Colonic mucosa (tissue), 4 donors: ENCODE data around the gene NBAS. TPM values are rescaled to one million over a fixed set of nuclear protein-coding genes. Genes with fewer than 3 reads are reported as not detected.
A peak's percentile ranks its signal among the peaks of the same experiment; 100 is the strongest.

ENCODE experiments used
- DNase-seq: peaks from one replicate; pipeline ENCODE4 v3.0.0-alpha.2; 2020
- H3K27ac ChIP-seq: fragments of 200-600 bp; one replicate; pipeline ENCODE4 v1.8.0; 2021
- H3K27me3 ChIP-seq: fragments of 200-600 bp; one replicate; pipeline ENCODE4 v1.8.0; 2021
- H3K36me3 ChIP-seq: fragments of 200-600 bp; one replicate; pipeline ENCODE4 v1.8.0; 2021
- H3K4me1 ChIP-seq: fragments of 200-600 bp; one replicate; pipeline ENCODE4 v1.8.0; 2021; ENCODE audit warnings: mild to moderate bottlenecking
- H3K4me3 ChIP-seq: fragments of 200-600 bp; one replicate; pipeline ENCODE4 v1.8.0; 2021
- H3K9ac ChIP-seq, 2 donors: one replicate each; pipeline ENCODE4 v1.7.0; 2013; ENCODE audit warnings: control low read depth in 2 of 2, low read depth in 2 of 2, low read length in 2 of 2
- H3K9me3 ChIP-seq: fragments of 200-600 bp; one replicate; pipeline ENCODE4 v1.8.0; 2021
- CTCF ChIP-seq: fragments of 200-600 bp; IDR thresholded peaks from one replicate; pipeline ENCODE4 v1.8.0; 2022; ENCODE audit warnings: antibody characterized with exemption, mild to moderate bottlenecking
- intact Hi-C: fragments of 100-400 bp; cut with DNase I; formaldehyde crosslinking; loops from one replicate; pipeline ENCODE4 v1.14.1; 2022
- total RNA-seq, 2 donors: library from RNA; stranded (reverse); fragmentation: NEBNext Ultra II Directional in 1 of 2; extraction: Animal tissue kit (Norgen Biotek cat#: 25700) in 1 of 2; gene quantifications; one replicate each; pipeline ENCODE4 v1.2.1, GENCODE V29; 2021
- donor health status: healthy.
- donor health status: DM: no; HTN: no; CAD: no.
- donor health status: DM: no; HTN: no; CAD: no.

NBAS gene
- total RNA-seq, 2 donors from 2014 or later, result 34.4 to 38.9 TPM

DNA sequence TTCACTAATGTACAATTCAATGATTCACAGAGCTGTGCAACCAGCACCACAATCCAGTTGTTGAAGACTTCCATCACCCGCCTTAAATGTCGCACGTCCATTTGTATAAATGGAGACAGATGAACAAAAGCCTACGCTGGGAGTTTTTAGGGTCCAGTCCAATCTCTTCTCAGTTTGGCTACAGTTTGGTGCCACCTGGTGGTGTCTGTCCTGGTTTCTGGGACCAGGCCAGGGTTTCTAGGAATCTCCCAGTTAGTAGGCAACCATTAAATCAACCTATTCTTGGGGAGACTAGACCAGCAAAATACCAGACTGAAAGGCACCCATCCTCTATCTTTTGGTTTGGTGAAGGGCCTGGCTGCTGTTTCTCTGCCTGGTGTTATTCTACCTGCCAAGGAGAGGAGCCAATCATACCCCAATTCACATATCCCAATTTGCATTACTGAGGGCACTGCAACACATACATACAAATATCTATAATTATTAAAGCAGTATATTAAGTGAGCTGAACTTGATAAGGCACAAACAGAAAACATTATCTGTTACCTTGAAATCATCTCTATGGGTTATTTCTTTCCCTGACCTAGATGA lies 27.3 kb upstream of the NBAS start:
- intact Hi-C loops, result no loop called here
- TF ChIP-seq CTCF, result peak; percentile 29
- DNase-seq, result peak; percentile 52
- Histone ChIP-seq H3K9ac (no peak overlapping the region), H3K4me3 (no peak overlapping the region), H3K9me3 (no peaks in the 10 kb centered on the region), H3K27ac (no peak overlapping the region), H3K36me3 (no peaks in the 10 kb centered on the region), H3K4me1 (peaks cover 8% of the 10 kb centered on the region), H3K27me3 (no peaks in the 10 kb centered on the region)

- Histone ChIP-seq H3K9ac (no peak overlapping the region), H3K4me3 (no peak overlapping the region), H3K27me3 (no peaks in the 10 kb centered on the region), H3K4me1 (no peaks in the 10 kb centered on the region), H3K27ac (no peak overlapping the region), H3K36me3 (no peaks in the 10 kb centered on the region), H3K9me3 (no peaks in the 10 kb centered on the region)
- intact Hi-C loops, result no loop called here
- no peak for TF ChIP-seq CTCF
- no peak for DNase-seq
These were observed 23.8 kb upstream of the NBAS start for GRCh38 chr2:15584767-15585469.

GRCh38 chr2:15584316-15584715 lies 23.2 kb upstream of the NBAS start:
- no peak overlapping the region for H3K27ac ChIP-seq
- no peaks in the 10 kb centered on the region for H3K4me1 ChIP-seq
- H3K9me3 ChIP-seq, result no peaks in the 10 kb centered on the region
- H3K27me3 ChIP-seq, result no peaks in the 10 kb centered on the region
- no peak overlapping the region for H3K4me3 ChIP-seq
- no peak for TF ChIP-seq CTCF
- intact Hi-C loops, result no loop called here
- H3K36me3 ChIP-seq, result no peaks in the 10 kb centered on the region
- DNase-seq, result no peak
- H3K9ac ChIP-seq, result no peak overlapping the region

GRCh38 chr2:15583826-15584225 lies 22.7 kb upstream of the NBAS start:
- no peak for TF ChIP-seq CTCF
- H3K9me3 ChIP-seq, result no peaks in the 10 kb centered on the region
- H3K4me1 ChIP-seq, result no peaks in the 10 kb centered on the region
- no peak overlapping the region for H3K27ac ChIP-seq
- no peak for DNase-seq
- H3K4me3 ChIP-seq, result no peak overlapping the region
- H3K27me3 ChIP-seq, result no peaks in the 10 kb centered on the region
- H3K9ac ChIP-seq, result no peak overlapping the region
- H3K36me3 ChIP-seq, result no peaks in the 10 kb centered on the region
- intact Hi-C loops, result no loop called here

DNA sequence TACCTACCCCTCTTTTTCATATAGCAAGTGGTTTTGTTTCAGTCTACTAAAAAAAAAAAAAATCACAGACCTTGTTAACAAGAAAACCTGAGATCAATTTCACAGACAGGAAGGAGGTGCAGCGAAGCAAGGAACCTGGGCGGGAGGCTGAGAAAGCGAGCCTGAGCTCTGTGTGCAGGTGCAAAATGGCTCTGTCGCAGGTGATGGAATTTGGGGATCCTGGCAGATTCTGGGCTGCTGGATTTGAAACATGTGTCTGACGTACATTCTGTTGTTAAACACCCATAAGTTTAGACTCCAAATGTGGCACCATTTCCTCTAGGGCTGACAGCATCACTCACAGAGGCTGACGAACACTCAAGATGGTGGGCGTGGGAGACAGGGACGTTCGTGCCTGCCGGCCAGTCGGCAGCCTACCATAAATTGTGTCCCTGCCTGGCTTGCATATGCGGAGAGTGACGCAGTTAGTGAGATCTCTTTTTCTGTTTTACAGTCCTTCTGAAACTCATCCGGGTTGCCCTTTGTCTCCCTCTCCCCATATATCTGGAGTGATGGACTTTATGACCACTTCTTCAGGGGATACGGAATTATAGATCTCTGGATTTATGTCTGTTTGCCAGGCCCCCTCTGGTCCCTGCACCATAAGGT lies 21.7 kb upstream of the NBAS start:
- H3K27ac ChIP-seq, result no peak overlapping the region
- H3K9me3 ChIP-seq, result no peaks in the 10 kb centered on the region
- TF ChIP-seq CTCF, result no peak
- no peak overlapping the region for H3K9ac ChIP-seq
- no peaks in the 10 kb centered on the region for H3K27me3 ChIP-seq
- no peaks in the 10 kb centered on the region for H3K36me3 ChIP-seq
- no peaks in the 10 kb centered on the region for H3K4me1 ChIP-seq
- intact Hi-C loops, result no loop called here
- no peak for DNase-seq
- no peak overlapping the region for H3K4me3 ChIP-seq
